ENCODE measurements around the gene ZBTB33.

GRCh38 chrX:120242813-120243212 lies 7.8 kb upstream of the ZBTB33 start:
- TF ChIP-seq CTCF (IDR thresholded peaks at IDR 0.05) (no peak), POLR2A (IDR thresholded peaks at IDR 0.05) (no peak), POLR2AphosphoS5 (IDR thresholded peaks at IDR 0.05) (no peak), EP300 (IDR thresholded peaks at IDR 0.05) (no peak)
